Thymus (tissue), 11 donors: ENCODE measurements around the gene TSPAN9. TPM values are rescaled to one million over a fixed set of nuclear protein-coding genes. Genes with fewer than 3 reads are reported as not detected.

Source experiments
- DNase-seq, 9 donors: peaks; one replicate each; pipeline ENCODE4 v3.0.0-alpha.2; 2013; ENCODE audit warnings: low spot score in 9 of 9, low read depth in 6 of 9, missing footprints in 1 of 9
- H3K27ac ChIP-seq, 2 donors: one replicate each; pipeline ENCODE4 v1.5.1; 2013; ENCODE audit warnings: control low read depth in 1 of 2, low read depth in 1 of 2, low read length in 1 of 2, mild to moderate bottlenecking in 1 of 2, moderate library complexity in 1 of 2
- H3K27me3 ChIP-seq, 2 donors: one replicate each; pipeline ENCODE4 v1.5.1; 2013; ENCODE audit warnings: low read length in 1 of 2; ENCODE audit not compliant: control insufficient read depth in 2 of 2, insufficient read depth in 1 of 2
- H3K36me3 ChIP-seq, 2 donors: one replicate each; pipeline ENCODE4 v1.5.1; 2013; ENCODE audit warnings: low read length in 1 of 2, mild to moderate bottlenecking in 1 of 2, moderate library complexity in 1 of 2; ENCODE audit not compliant: control insufficient read depth in 2 of 2, insufficient read depth in 2 of 2
- H3K4me1 ChIP-seq, 2 donors: one replicate each; pipeline ENCODE4 v1.5.1; 2013; ENCODE audit warnings: low read length in 2 of 2; ENCODE audit not compliant: control insufficient read depth in 2 of 2, insufficient read depth in 2 of 2
- H3K4me3 ChIP-seq, 2 donors: one replicate each; pipeline ENCODE4 v1.5.1; 2013; ENCODE audit warnings: low read length in 2 of 2, control low read depth in 1 of 2, mild to moderate bottlenecking in 1 of 2
- H3K9me3 ChIP-seq, 2 donors: one replicate each; pipeline ENCODE4 v1.5.1; 2013; ENCODE audit warnings: low read length in 1 of 2, mild to moderate bottlenecking in 1 of 2; ENCODE audit not compliant: control insufficient read depth in 2 of 2, insufficient read depth in 1 of 2
- WGBS: extraction: QIAGEN DNeasy Blood & Tissue Kit; methylation state at CpG from one replicate; pipeline ENCODE4 v1.1.7; 2013; 5-methylcytosine and 5-hydroxymethylcytosine counted together
- polyA plus RNA-seq: library from polyadenylated mRNA; stranded (reverse); fragments of 200-250 nt; gene quantifications from one replicate; pipeline ENCODE4 v1.2.3, GENCODE V29; 2013
- total RNA-seq: library from RNA; stranded (reverse); fragments of 120-200 nt; gene quantifications from one replicate; pipeline ENCODE4 v1.2.4, GENCODE V29; 2013
- donor health status: healthy.

The TSPAN9 gene
- total and polyA plus RNA-seq, 2 donors = 4.9 to 10.2 TPM

DNA sequence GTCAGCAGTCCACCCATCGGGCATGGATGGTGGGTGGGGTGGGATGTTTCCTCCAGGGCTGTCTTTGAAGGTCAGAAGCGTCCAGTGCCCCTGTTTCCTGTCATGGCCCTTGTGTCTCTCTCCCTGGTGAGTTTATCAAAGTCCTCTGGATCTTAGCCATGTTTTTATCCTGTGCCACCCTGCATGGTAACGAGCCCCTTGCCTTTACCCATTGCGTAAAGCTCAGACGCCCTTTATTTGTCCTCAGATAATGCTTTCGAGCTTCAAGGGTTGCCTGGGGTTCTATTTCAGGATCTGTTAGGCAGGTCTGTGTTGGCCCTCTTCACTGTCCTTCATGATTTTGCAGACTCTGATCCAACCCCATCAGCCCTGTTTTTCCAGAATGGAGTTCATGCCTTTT is 172.9 kb downstream of the TSPAN9 start:
- Histone ChIP-seq H3K36me3 (no peaks in the 10 kb centered on the region), H3K4me1 (peaks cover 0 to 17% of the 10 kb centered on the region in 2 donors), H3K4me3 (no peak overlapping the region), H3K27ac (no peak overlapping the region), H3K9me3 (peaks cover 0 to 6% of the 10 kb centered on the region in 2 donors), H3K27me3 (no peaks in the 10 kb centered on the region)
- no peak for DNase-seq
- WGBS = 97% methylated on average over 6 of the region's 6 CpGs

GRCh38 chr12:3250576-3250975 is 173.4 kb downstream of the TSPAN9 start:
- H3K9me3 ChIP-seq = peaks cover 0 to 2% of the 10 kb centered on the region in 2 donors
- H3K4me1 ChIP-seq = peaks cover 0 to 17% of the 10 kb centered on the region in 2 donors
- H3K27me3 ChIP-seq = no peaks in the 10 kb centered on the region
- DNase-seq = no peak
- H3K36me3 ChIP-seq = no peaks in the 10 kb centered on the region
- H3K27ac ChIP-seq = no peak overlapping the region
- no peak overlapping the region for H3K4me3 ChIP-seq
- WGBS = 96% methylated on average over 8 of the region's 8 CpGs

GRCh38 chr12:3251067-3251466 is 173.9 kb downstream of the TSPAN9 start:
- 37% methylated on average over 5 of the region's 5 CpGs for WGBS
- no peak overlapping the region for H3K27ac ChIP-seq
- no peak overlapping the region for H3K4me3 ChIP-seq
- H3K27me3 ChIP-seq = no peaks in the 10 kb centered on the region
- no peak for DNase-seq
- H3K9me3 ChIP-seq = no peaks in the 10 kb centered on the region
- no peaks in the 10 kb centered on the region for H3K36me3 ChIP-seq
- H3K4me1 ChIP-seq = peaks cover 0 to 17% of the 10 kb centered on the region in 2 donors

DNA sequence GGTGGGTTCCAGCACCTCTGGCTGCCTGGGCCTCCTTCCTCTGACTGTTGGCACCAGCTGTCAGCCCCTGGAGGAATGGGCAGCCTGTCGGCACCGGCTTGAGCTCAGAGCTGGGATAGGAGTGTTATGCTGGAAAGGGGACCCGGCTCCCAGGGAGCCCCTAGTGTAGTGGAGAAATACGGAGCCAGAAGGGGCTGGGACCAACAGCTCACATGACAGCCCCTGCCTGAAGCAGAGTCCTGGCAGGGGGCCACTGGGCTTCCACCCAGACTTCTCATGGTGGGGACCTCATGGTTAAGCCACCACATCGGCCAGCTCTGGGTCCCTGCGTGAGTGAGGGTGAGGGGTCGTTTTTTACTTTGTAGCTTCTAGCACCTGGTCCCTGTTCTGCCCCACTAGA is 174.5 kb downstream of the TSPAN9 start:
- H3K4me1 ChIP-seq = peaks cover 0 to 17% of the 10 kb centered on the region in 2 donors
- no peak for DNase-seq
- H3K27ac ChIP-seq = no peak overlapping the region
- no peaks in the 10 kb centered on the region for H3K36me3 ChIP-seq
- H3K4me3 ChIP-seq = no peak overlapping the region
- WGBS = 90% methylated on average over 7 of the region's 7 CpGs
- no peaks in the 10 kb centered on the region for H3K27me3 ChIP-seq
- H3K9me3 ChIP-seq = no peaks in the 10 kb centered on the region

DNA sequence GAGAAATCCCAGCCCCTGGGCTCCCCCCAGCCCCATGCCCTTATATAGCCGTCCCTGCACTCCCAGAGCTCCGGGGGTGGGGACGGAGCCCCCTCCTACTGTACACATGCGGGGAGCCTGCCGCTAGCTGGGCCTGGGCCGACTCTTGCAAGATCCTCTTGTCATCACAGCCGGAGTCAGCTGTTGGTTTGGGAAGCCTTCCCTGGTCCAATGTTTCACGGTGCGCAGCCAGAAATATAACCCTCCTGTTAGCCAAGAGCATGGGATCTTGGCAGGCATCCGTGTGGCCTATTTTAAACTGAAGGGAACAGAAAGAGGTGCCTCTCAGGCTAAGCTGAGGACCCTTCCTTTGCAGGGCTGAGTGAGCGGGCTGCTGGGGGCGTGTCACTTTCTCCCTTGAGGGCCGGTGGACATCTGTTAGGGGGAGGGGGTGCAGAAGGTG is 175.3 kb downstream of the TSPAN9 start:
- peak in 3 of 9 donors; percentile 10 to 16 (median 13) for DNase-seq
- Histone ChIP-seq H3K4me1 (peaks cover 0 to 17% of the 10 kb centered on the region in 2 donors), H3K36me3 (no peaks in the 10 kb centered on the region), H3K27me3 (no peaks in the 10 kb centered on the region), H3K4me3 (no peak overlapping the region), H3K9me3 (no peaks in the 10 kb centered on the region), H3K27ac (peak overlapping the region in 1 of 2 donors; percentile 18)
- WGBS = 88% methylated on average over 13 of the region's 13 CpGs

DNA sequence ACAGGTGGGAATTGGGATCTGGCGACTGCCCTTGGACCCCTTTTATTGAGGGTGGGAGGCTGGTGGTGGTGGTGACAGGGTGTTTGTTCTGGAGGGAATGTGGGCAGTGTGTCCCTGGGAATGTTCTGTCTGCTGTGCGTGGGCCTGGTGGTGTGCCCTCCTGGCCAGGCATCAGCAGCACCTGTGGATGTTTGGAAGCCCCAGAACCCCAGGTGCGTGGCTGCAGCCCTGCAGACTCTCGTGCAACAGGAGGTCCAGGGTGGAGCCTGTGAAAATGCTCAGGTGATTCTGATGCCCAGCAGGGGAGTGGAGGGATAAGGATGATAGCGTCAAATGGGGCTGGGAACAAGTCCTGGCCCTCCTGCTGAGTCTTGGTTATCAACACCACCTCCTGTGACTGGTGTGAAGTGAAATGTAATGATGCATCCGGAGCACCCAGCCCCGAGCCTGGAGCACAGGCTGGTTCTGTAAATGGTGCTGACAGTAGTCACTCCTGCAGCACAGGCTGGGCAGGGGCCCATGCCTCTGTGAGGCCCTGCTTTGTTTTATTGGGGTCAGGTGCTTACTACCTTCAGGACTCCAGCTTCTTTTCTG is 176.6 kb downstream of the TSPAN9 start:
- Histone ChIP-seq H3K27ac (no peak overlapping the region), H3K4me1 (peaks cover 0 to 17% of the 10 kb centered on the region in 2 donors)
- no peak for DNase-seq

DNA sequence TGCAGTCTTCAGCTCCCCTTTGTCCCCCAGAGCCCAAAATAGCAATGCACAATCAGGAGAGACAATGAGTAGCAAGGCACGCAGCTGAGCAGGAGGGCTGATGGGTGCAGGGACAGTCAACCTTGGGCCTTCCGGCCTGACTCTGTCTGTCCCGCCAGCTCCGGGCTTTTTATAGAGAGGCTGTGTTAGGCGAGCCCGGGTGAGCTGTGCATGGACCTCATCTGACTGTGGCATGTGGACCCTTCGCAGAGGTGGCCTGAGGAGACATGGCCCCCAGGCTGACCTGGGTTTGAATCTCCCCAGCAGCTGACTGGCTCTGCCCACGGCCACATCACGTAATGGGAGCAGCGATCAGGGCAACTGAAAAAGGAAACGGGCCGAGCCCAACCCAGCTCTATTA is 177.9 kb downstream of the TSPAN9 start:
- H3K27ac ChIP-seq = no peak overlapping the region
- H3K36me3 ChIP-seq = no peaks in the 10 kb centered on the region
- 94% methylated on average over 12 of the region's 12 CpGs for WGBS
- DNase-seq = no peak
- H3K27me3 ChIP-seq = no peaks in the 10 kb centered on the region
- no peaks in the 10 kb centered on the region for H3K9me3 ChIP-seq
- no peak overlapping the region for H3K4me3 ChIP-seq
- peaks cover 0 to 13% of the 10 kb centered on the region in 2 donors for H3K4me1 ChIP-seq

More for the DNA sequence above, 176.6 kb downstream of the TSPAN9 start:
- no peaks in the 10 kb centered on the region for H3K36me3 ChIP-seq
- no peaks in the 10 kb centered on the region for H3K9me3 ChIP-seq
- WGBS = 94% methylated on average over 7 of the region's 7 CpGs
- H3K4me3 ChIP-seq = no peak overlapping the region
- no peaks in the 10 kb centered on the region for H3K27me3 ChIP-seq

DNA sequence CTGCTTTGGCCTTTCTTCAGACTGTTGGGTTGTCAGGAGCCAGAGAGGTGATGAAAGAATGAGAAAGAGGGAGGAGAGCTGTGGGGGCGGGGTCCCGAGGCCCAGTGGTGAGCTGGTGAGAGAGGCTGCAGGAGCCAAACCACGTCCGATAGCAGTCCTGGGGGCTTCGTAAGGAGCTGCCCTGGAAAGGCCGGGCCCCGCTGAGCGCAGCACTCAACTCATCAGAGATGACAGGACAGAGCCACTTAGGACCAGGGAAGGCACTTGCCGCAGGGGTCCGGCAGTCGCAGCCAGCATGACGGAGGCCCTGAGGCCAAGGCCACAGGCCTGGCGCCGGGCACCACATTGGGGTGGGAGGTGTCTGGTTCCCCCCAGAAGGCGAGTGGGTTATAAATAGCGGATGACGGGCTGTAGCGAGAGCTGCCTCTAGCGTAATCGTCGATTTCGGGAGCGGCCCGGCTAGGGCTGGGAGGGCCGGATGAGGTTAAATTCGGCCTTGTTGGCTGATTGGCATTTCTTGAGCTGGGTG is 179.0 kb downstream of the TSPAN9 start:
- no peak for DNase-seq
- H3K4me1 ChIP-seq = peaks cover 0 to 13% of the 10 kb centered on the region in 2 donors
- no peaks in the 10 kb centered on the region for H3K27me3 ChIP-seq
- H3K4me3 ChIP-seq = no peak overlapping the region
- WGBS = 97% methylated on average over 26 of the region's 26 CpGs
- no peak overlapping the region for H3K27ac ChIP-seq
- H3K9me3 ChIP-seq = no peaks in the 10 kb centered on the region
- no peaks in the 10 kb centered on the region for H3K36me3 ChIP-seq

- no peak for DNase-seq
- H3K36me3 ChIP-seq = no peaks in the 10 kb centered on the region
- no peak overlapping the region for H3K4me3 ChIP-seq
- WGBS = 85% methylated on average over 7 of the region's 7 CpGs
- H3K27ac ChIP-seq = no peak overlapping the region
- peaks cover 0 to 7% of the 10 kb centered on the region in 2 donors for H3K4me1 ChIP-seq
- H3K27me3 ChIP-seq = no peaks in the 10 kb centered on the region
- H3K9me3 ChIP-seq = no peaks in the 10 kb centered on the region
Measured at GRCh38 chr12:3257411-3257810, 180.2 kb downstream of the TSPAN9 start.
